Measurements from ENCODE around the gene ASCL2.
A peak's percentile ranks its signal among the peaks of the same experiment; 100 is the strongest.

Gene ASCL2

GRCh38 chr11:2270322-2271076 is at the start of gene ASCL2:
TSS of gene ASCL2 (minus strand) at chr11:2270588. CDS start at chr11:2270332, 256 bp downstream.
- DNase-seq (ENCODE audit: low spot score), result peak; percentile 14

- no peak for DNase-seq (ENCODE audit: low spot score)
These were observed 49.5 kb upstream of the ASCL2 start for GRCh38 chr11:2319791-2320472.

- DNase-seq (ENCODE audit: low spot score), result no peak
These were observed 48.3 kb upstream of the ASCL2 start for GRCh38 chr11:2318707-2319106.

- no peak for DNase-seq (ENCODE audit: low spot score)
These were observed 47.7 kb upstream of the ASCL2 start for GRCh38 chr11:2318123-2318522.

GRCh38 chr11:2317354-2318050 is 47.1 kb upstream of the ASCL2 start:
- DNase-seq (ENCODE audit: low spot score), result no peak

GRCh38 chr11:2316963-2317244 is 46.5 kb upstream of the ASCL2 start:
- no peak for DNase-seq (ENCODE audit: low spot score)

GRCh38 chr11:2316169-2316962 is 46.0 kb upstream of the ASCL2 start:
- DNase-seq (ENCODE audit: low spot score), result no peak

GRCh38 chr11:2315395-2316168 is 45.2 kb upstream of the ASCL2 start:
- no peak for DNase-seq (ENCODE audit: low spot score)

GRCh38 chr11:2314525-2315394 is 44.4 kb upstream of the ASCL2 start:
- DNase-seq (ENCODE audit: low spot score), result peak; percentile 84

GRCh38 chr11:2314136-2314524 is 43.7 kb upstream of the ASCL2 start:
- DNase-seq (ENCODE audit: low spot score), result no peak

- DNase-seq (ENCODE audit: low spot score), result no peak
These were observed 42.9 kb upstream of the ASCL2 start for GRCh38 chr11:2313051-2313951.

GRCh38 chr11:2312232-2313042 is 42.0 kb upstream of the ASCL2 start:
- DNase-seq (ENCODE audit: low spot score), result peak; percentile 83

- DNase-seq (ENCODE audit: low spot score), result no peak
These were observed 41.2 kb upstream of the ASCL2 start for GRCh38 chr11:2311353-2312133.

GRCh38 chr11:2310786-2311352 is 40.5 kb upstream of the ASCL2 start:
- no peak for DNase-seq (ENCODE audit: low spot score)

- DNase-seq (ENCODE audit: low spot score), result no peak
These were observed 39.8 kb upstream of the ASCL2 start for GRCh38 chr11:2310073-2310785.

- no peak for DNase-seq (ENCODE audit: low spot score)
These were observed 39.1 kb upstream of the ASCL2 start for GRCh38 chr11:2309251-2310072.

Data from AG20443 (cell line).